GM10248 (cell line): ENCODE results near the gene STX1B.

Experiments
- CTCF ChIA-PET: fragments of 300-600 bp; sonication (Branson Sonifier 250); formaldehyde crosslinking; extraction: SDS; loops from one replicate; lab custom pipeline; 2021; ENCODE audit warnings: antibody characterized with exemption; lab: Yijun Ruan, JAX
- POLR2A ChIA-PET: fragments of 350-650 bp; sonication (Branson Sonifier 250); formaldehyde crosslinking; extraction: SDS; loops from one replicate; lab custom pipeline; 2020; ENCODE audit warnings: antibody characterized with exemption; lab: Yijun Ruan, JAX
- DNase-seq: peaks from one replicate; pipeline ENCODE4 v3.0.0; 2012; ENCODE audit errors: extremely low spot score
- CTCF ChIP-seq: IDR thresholded peaks from 2 replicates; pipeline ENCODE4 v1.5.1; 2012; ENCODE audit warnings: mild to moderate bottlenecking, low read depth; ENCODE audit errors: extremely low read depth, missing control alignments, control extremely low read depth

Gene STX1B

GRCh38 chr16:30958175-30959079 is 52.0 kb downstream of the STX1B start:
- peak; percentile 83 for DNase-seq
- POLR2A ChIA-PET = no interaction called here
- CTCF ChIA-PET = interaction anchor here (0.7 to 1.4 kb wide), 2 partner anchors 103 to 910 kb away, joined by 3 to 4 read pairs; no protein-coding TSS in a partner anchor
- no peak for TF ChIP-seq CTCF

GRCh38 chr16:30957456-30958174 is 52.8 kb downstream of the STX1B start, which contains the start of gene SETD1A:
TSS of gene SETD1A (plus strand) at chr16:30957754. CDS start at chr16:30958732, 978 bp downstream.
- peak; percentile 97 for DNase-seq
- ChIA-PET CTCF (interaction anchor here (0.7 kb wide), 1 partner anchor 103 kb away, joined by 3 read pairs; no protein-coding TSS in a partner anchor), POLR2A (no interaction called here)
- TF ChIP-seq CTCF = no peak

- CTCF ChIA-PET = interaction anchor here (1.6 to 15.1 kb wide), 2 partner anchors 18 to 143 kb away, joined by 5 to 173 read pairs; no protein-coding TSS in a partner anchor
- POLR2A ChIA-PET = no interaction called here
- TF ChIP-seq CTCF = peak; percentile 38
- DNase-seq = peak; percentile 87
These were observed 53.6 kb downstream of the STX1B start for GRCh38 chr16:30956601-30957455.

GRCh38 chr16:30954993-30955392 is 55.4 kb downstream of the STX1B start:
- no peak for TF ChIP-seq CTCF
- ChIA-PET POLR2A (interaction anchor here (1.4 kb wide), 1 partner anchor 225 kb away, joined by 4 read pairs; the partner anchor contains the start of gene FUS), CTCF (interaction anchor here (1.4 to 15.1 kb wide), 10 partner anchors 9 to 913 kb away, joined by 3 to 173 read pairs (median 7); partner anchors contain the start of genes HSD3B7 and VKORC1)
- no peak for DNase-seq

- POLR2A ChIA-PET = interaction anchor here (0.6 to 1.4 kb wide), 2 partner anchors 37 to 226 kb away, joined by 3 to 4 read pairs; partner anchors contain the start of gene FUS
- TF ChIP-seq CTCF = peak; percentile 77
- CTCF ChIA-PET = interaction anchor here (0.8 to 15.1 kb wide), 20 partner anchors 11 to 915 kb away, joined by 3 to 173 read pairs (median 4); partner anchors contain the start of genes ARMC5, HSD3B7, KAT8 and VKORC1
- DNase-seq = peak; percentile 54
These were observed 56.8 kb downstream of the STX1B start for GRCh38 chr16:30953511-30954124.
